ENCODE measurements around the gene GALNT14. TPM values are rescaled to one million over a fixed set of nuclear protein-coding genes. Genes with fewer than 3 reads are reported as not detected.

The GALNT14 gene
- total RNA-seq, 2 donors from 2014 or later, result 0.15 to 1.0 TPM

DNA sequence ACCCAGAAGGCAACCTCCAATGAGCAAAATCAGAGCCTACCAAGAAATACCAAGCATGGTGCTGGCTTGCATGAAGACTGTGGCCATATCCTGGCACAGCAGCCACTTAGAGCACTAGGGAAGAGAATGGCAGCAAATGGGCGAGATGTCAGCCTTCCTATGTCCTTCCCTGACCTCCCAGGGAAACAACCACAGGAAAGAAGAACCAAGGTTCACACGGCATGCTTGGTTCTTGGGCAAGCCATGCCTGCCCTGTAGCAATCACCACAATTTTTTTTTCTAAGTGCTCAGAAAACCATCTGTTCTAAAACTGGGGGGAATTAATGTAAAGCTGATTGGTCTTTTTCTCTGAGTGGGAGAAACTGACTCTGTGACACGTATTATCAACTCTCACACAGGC is 27.8 kb downstream of the GALNT14 start:
- TF ChIP-seq, protein P1, sequence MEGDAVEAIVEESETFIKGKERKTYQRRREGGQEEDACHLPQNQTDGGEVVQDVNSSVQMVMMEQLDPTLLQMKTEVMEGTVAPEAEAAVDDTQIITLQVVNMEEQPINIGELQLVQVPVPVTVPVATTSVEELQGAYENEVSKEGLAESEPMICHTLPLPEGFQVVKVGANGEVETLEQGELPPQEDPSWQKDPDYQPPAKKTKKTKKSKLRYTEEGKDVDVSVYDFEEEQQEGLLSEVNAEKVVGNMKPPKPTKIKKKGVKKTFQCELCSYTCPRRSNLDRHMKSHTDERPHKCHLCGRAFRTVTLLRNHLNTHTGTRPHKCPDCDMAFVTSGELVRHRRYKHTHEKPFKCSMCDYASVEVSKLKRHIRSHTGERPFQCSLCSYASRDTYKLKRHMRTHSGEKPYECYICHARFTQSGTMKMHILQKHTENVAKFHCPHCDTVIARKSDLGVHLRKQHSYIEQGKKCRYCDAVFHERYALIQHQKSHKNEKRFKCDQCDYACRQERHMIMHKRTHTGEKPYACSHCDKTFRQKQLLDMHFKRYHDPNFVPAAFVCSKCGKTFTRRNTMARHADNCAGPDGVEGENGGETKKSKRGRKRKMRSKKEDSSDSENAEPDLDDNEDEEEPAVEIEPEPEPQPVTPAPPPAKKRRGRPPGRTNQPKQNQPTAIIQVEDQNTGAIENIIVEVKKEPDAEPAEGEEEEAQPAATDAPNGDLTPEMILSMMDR (IDR thresholded peaks at IDR 0.05), result no peak
- Histone ChIP-seq H3K36me3 (no peaks in the 10 kb centered on the region), H3K27ac (no peak overlapping the region), H3K4me3 (no peak overlapping the region), H3K9me3 (no peaks in the 10 kb centered on the region), H3K4me1 (no peaks in the 10 kb centered on the region), H3K27me3 (no peaks in the 10 kb centered on the region)
- DNase-seq (ENCODE audit: low spot score), result no peak

- Histone ChIP-seq H3K4me1 (no peaks in the 10 kb centered on the region), H3K27me3 (no peaks in the 10 kb centered on the region)
- no peak for DNase-seq (ENCODE audit: low spot score)
These were observed 28.5 kb downstream of the GALNT14 start for GRCh38 chr2:31109633-31110192.

DNA sequence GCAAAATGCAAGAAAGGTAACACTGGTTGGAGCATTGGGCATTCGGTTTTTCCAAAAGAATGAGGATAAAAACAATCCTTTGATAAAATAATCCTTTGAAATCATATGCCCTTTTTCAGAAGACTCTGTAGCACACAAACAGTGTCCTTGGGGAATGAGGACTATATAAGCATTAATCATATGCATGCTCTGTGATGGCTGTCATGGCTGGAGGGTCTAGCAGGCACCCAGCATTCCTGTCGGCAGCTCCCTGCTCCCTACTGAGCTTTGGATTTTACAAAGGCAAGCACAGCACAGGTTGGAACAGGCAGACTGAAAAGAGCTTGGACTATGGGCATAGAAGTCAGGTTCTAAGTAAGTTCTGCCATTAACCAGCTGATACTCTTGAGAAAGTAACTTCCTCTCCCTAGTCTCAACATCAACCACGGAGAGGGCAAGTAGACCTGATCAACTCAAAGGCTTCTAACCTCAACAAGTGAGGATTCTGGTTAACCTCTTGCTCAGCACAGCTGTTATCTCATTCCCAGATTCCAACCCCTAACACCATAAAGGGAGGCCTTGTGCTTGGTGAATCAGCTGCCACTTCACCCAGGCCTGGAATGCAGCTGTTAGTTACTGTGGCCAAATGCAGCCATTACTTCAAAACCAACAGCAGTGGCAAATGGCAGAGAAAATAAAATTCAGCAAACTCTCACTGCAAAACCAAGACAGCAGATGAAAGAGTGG is 29.5 kb downstream of the GALNT14 start:
- H3K4me3 ChIP-seq, result no peak overlapping the region
- H3K9me3 ChIP-seq, result no peaks in the 10 kb centered on the region
- no peak overlapping the region for H3K27ac ChIP-seq
- TF ChIP-seq, protein P1 (IDR thresholded peaks at IDR 0.05), result no peak
- no peaks in the 10 kb centered on the region for H3K4me1 ChIP-seq
- DNase-seq (ENCODE audit: low spot score), result no peak
- H3K36me3 ChIP-seq, result no peaks in the 10 kb centered on the region
- H3K27me3 ChIP-seq, result no peaks in the 10 kb centered on the region

More at GRCh38 chr2:31109633-31110192, 28.5 kb downstream of the GALNT14 start:
- H3K9me3 ChIP-seq, result no peaks in the 10 kb centered on the region
- TF ChIP-seq, protein P1 (IDR thresholded peaks at IDR 0.05), result no peak
- H3K36me3 ChIP-seq, result no peaks in the 10 kb centered on the region
- H3K4me3 ChIP-seq, result no peak overlapping the region
- H3K27ac ChIP-seq, result no peak overlapping the region

GRCh38 chr2:31107591-31108300 is 30.5 kb downstream of the GALNT14 start:
- no peak for DNase-seq (ENCODE audit: low spot score)
- Histone ChIP-seq H3K27me3 (no peaks in the 10 kb centered on the region), H3K9me3 (no peaks in the 10 kb centered on the region), H3K4me1 (no peaks in the 10 kb centered on the region), H3K4me3 (no peak overlapping the region), H3K36me3 (no peaks in the 10 kb centered on the region), H3K27ac (no peak overlapping the region)
- TF ChIP-seq, protein P1 (IDR thresholded peaks at IDR 0.05), result no peak

- TF ChIP-seq, protein P1 (IDR thresholded peaks at IDR 0.05), result no peak
- Histone ChIP-seq H3K4me1 (no peaks in the 10 kb centered on the region), H3K27ac (no peak overlapping the region), H3K4me3 (no peak overlapping the region), H3K9me3 (no peaks in the 10 kb centered on the region), H3K27me3 (no peaks in the 10 kb centered on the region), H3K36me3 (no peaks in the 10 kb centered on the region)
- no peak for DNase-seq (ENCODE audit: low spot score)
These were observed 36.5 kb downstream of the GALNT14 start for GRCh38 chr2:31101701-31102100.

All from right atrium auricular region (tissue), 2 donors.